Hepatocyte (in vitro differentiated cells): ENCODE measurements around the gene OSBPL3.

Experiments used
- CTCF ChIP-seq: fragments of 200-600 bp; sonication (generic); IDR thresholded peaks from 2 replicates; pipeline ENCODE4 v1.5.1; 2016; ENCODE audit warnings: antibody characterized with exemption, mild to moderate bottlenecking; ENCODE audit not compliant: poor library complexity
- EZH2 ChIP-seq: fragments of 200-600 bp; sonication (generic); IDR thresholded peaks from 2 replicates; pipeline ENCODE4 v1.6.1; 2016; ENCODE audit warnings: antibody characterized with exemption, mild to moderate bottlenecking, borderline replicate concordance
- EZH2phosphoT487 ChIP-seq: fragments of 200-600 bp; sonication (generic); IDR thresholded peaks from one replicate; pipeline ENCODE4 v1.6.1; 2018; ENCODE audit warnings: antibody characterized with exemption, mild to moderate bottlenecking, low read depth, moderate library complexity; ENCODE audit not compliant: unreplicated experiment, severe bottlenecking

- TF ChIP-seq EZH2: no peak
- TF ChIP-seq CTCF: no peak
- TF ChIP-seq EZH2phosphoT487: no peak
Observed at GRCh38 chr7:24826662-24827020, 153.3 kb downstream of the OSBPL3 start.
